ENCODE results near the gene PRLH. TPM values are rescaled to one million over a fixed set of nuclear protein-coding genes. Genes with fewer than 3 reads are reported as not detected.
A peak's percentile ranks its signal among the peaks of the same experiment; 100 is the strongest.

Gene PRLH
- polyA plus RNA-seq, 2 donors = not detected

GRCh38 chr2:237570776-237571335 lies 4.5 kb downstream of the PRLH start:
- Histone ChIP-seq H3K27me3 (ENCODE audit: control insufficient read depth in 1 of 2, insufficient read depth in 2 of 2, low read length in 2 of 2) (no peaks in the 10 kb centered on the region), H3K27ac (ENCODE audit: low read depth in 2 of 2, low read length in 1 of 2) (no peak overlapping the region), H3K9me3 (ENCODE audit: control insufficient read depth in 2 of 2, insufficient read depth in 1 of 2, low read depth in 1 of 2, low read length in 1 of 2) (no peaks in the 10 kb centered on the region), H3K4me3 (ENCODE audit: low read depth in 1 of 2, low read length in 2 of 2) (no peak overlapping the region), H3K36me3 (ENCODE audit: control insufficient read depth in 2 of 2, insufficient read depth in 2 of 2, low read length in 1 of 2) (no peaks in the 10 kb centered on the region), H3K4me1 (ENCODE audit: control insufficient read depth in 2 of 2, insufficient read depth in 2 of 2, low read length in 1 of 2) (peaks cover 0 to 11% of the 10 kb centered on the region in 2 donors)
- 88% methylated on average over 9 of the region's 9 CpGs for WGBS, 2 donors

- Histone ChIP-seq H3K4me1 (ENCODE audit: control insufficient read depth in 2 of 2, insufficient read depth in 2 of 2, low read length in 1 of 2) (peaks cover 0 to 13% of the 10 kb centered on the region in 2 donors), H3K36me3 (ENCODE audit: control insufficient read depth in 2 of 2, insufficient read depth in 2 of 2, low read length in 1 of 2) (no peaks in the 10 kb centered on the region), H3K4me3 (ENCODE audit: low read depth in 1 of 2, low read length in 2 of 2) (no peak overlapping the region), H3K27me3 (ENCODE audit: control insufficient read depth in 1 of 2, insufficient read depth in 2 of 2, low read length in 2 of 2) (no peaks in the 10 kb centered on the region), H3K27ac (ENCODE audit: low read depth in 2 of 2, low read length in 1 of 2) (no peak overlapping the region), H3K9me3 (ENCODE audit: control insufficient read depth in 2 of 2, insufficient read depth in 1 of 2, low read depth in 1 of 2, low read length in 1 of 2) (no peaks in the 10 kb centered on the region)
- WGBS, 2 donors = 89 to 90% methylated on average over 7 of the region's 7 CpGs
Observed at GRCh38 chr2:237571551-237571950, 5.2 kb downstream of the PRLH start.

GRCh38 chr2:237572021-237572741 lies 5.8 kb downstream of the PRLH start:
- Histone ChIP-seq H3K4me1 (ENCODE audit: control insufficient read depth in 2 of 2, insufficient read depth in 2 of 2, low read length in 1 of 2) (peaks cover 0 to 13% of the 10 kb centered on the region in 2 donors), H3K36me3 (ENCODE audit: control insufficient read depth in 2 of 2, insufficient read depth in 2 of 2, low read length in 1 of 2) (no peaks in the 10 kb centered on the region), H3K27me3 (ENCODE audit: control insufficient read depth in 1 of 2, insufficient read depth in 2 of 2, low read length in 2 of 2) (no peaks in the 10 kb centered on the region), H3K27ac (ENCODE audit: low read depth in 2 of 2, low read length in 1 of 2) (no peak overlapping the region), H3K4me3 (ENCODE audit: low read depth in 1 of 2, low read length in 2 of 2) (no peak overlapping the region), H3K9me3 (ENCODE audit: control insufficient read depth in 2 of 2, insufficient read depth in 1 of 2, low read depth in 1 of 2, low read length in 1 of 2) (no peaks in the 10 kb centered on the region)
- 9 to 10% methylated on average over 24 of the region's 24 CpGs for WGBS, 2 donors

DNA sequence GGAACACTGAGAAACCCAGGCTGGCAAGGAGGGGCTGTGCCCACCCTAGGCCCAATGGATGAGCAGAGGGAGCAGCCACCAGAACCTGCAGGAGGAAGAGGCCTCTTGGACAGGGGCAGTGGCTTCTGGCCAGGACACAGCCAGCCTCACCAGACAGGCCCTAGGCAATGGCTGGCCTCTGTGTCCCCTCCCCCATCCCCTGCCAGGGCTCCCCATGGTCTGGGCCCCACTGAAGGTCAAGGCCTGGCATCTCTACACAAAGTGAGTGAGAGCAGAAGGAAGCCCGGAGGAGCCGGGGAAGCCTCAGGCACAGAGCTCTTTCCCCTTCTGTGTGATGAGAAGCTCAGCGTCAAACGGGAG lies 6.3 kb downstream of the PRLH start:
- Histone ChIP-seq H3K9me3 (ENCODE audit: control insufficient read depth in 2 of 2, insufficient read depth in 1 of 2, low read depth in 1 of 2, low read length in 1 of 2) (no peaks in the 10 kb centered on the region), H3K27me3 (ENCODE audit: control insufficient read depth in 1 of 2, insufficient read depth in 2 of 2, low read length in 2 of 2) (no peaks in the 10 kb centered on the region), H3K4me1 (ENCODE audit: control insufficient read depth in 2 of 2, insufficient read depth in 2 of 2, low read length in 1 of 2) (peaks cover 0 to 13% of the 10 kb centered on the region in 2 donors), H3K4me3 (ENCODE audit: low read depth in 1 of 2, low read length in 2 of 2) (no peak overlapping the region), H3K36me3 (ENCODE audit: control insufficient read depth in 2 of 2, insufficient read depth in 2 of 2, low read length in 1 of 2) (no peaks in the 10 kb centered on the region), H3K27ac (ENCODE audit: low read depth in 2 of 2, low read length in 1 of 2) (no peak overlapping the region)
- WGBS, 2 donors = 76 to 79% methylated on average over 4 of the region's 4 CpGs

- Histone ChIP-seq H3K27me3 (ENCODE audit: control insufficient read depth in 1 of 2, insufficient read depth in 2 of 2, low read length in 2 of 2) (no peaks in the 10 kb centered on the region), H3K27ac (ENCODE audit: low read depth in 2 of 2, low read length in 1 of 2) (no peak overlapping the region), H3K9me3 (ENCODE audit: control insufficient read depth in 2 of 2, insufficient read depth in 1 of 2, low read depth in 1 of 2, low read length in 1 of 2) (no peaks in the 10 kb centered on the region), H3K4me1 (ENCODE audit: control insufficient read depth in 2 of 2, insufficient read depth in 2 of 2, low read length in 1 of 2) (peaks cover 0 to 13% of the 10 kb centered on the region in 2 donors), H3K36me3 (ENCODE audit: control insufficient read depth in 2 of 2, insufficient read depth in 2 of 2, low read length in 1 of 2) (no peaks in the 10 kb centered on the region), H3K4me3 (ENCODE audit: low read depth in 1 of 2, low read length in 2 of 2) (no peak overlapping the region)
- 76 to 83% methylated on average over 8 of the region's 8 CpGs for WGBS, 2 donors
Observed at GRCh38 chr2:237573721-237574415, 7.5 kb downstream of the PRLH start.

DNA sequence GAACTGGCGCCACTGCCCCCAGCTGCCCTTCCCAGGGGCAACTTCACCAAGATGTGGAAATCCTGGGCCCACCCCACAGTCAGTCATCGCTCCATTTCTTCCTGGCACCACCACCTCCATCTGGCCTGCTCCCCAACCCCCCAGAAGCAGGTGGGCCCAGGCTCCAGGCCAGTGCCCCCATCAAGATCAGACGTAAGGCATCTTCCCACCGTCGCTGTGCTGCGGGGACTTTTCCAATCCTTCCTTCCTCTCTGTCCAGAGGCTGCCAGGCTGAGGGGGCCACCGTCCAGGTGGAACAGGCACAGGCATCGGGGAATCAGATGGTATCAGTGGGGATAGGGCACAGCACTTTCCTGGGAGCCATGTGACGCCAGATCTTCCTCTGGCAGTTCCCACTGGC lies 8.1 kb downstream of the PRLH start:
- H3K27me3 ChIP-seq (ENCODE audit: control insufficient read depth in 1 of 2, insufficient read depth in 2 of 2, low read length in 2 of 2) = no peaks in the 10 kb centered on the region
- H3K4me3 ChIP-seq (ENCODE audit: low read depth in 1 of 2, low read length in 2 of 2) = no peak overlapping the region
- H3K4me1 ChIP-seq (ENCODE audit: control insufficient read depth in 2 of 2, insufficient read depth in 2 of 2, low read length in 1 of 2) = peaks cover 0 to 13% of the 10 kb centered on the region in 2 donors
- no peaks in the 10 kb centered on the region for H3K36me3 ChIP-seq (ENCODE audit: control insufficient read depth in 2 of 2, insufficient read depth in 2 of 2, low read length in 1 of 2)
- no peaks in the 10 kb centered on the region for H3K9me3 ChIP-seq (ENCODE audit: control insufficient read depth in 2 of 2, insufficient read depth in 1 of 2, low read depth in 1 of 2, low read length in 1 of 2)
- 84 to 86% methylated on average over 9 of the region's 9 CpGs for WGBS, 2 donors
- no peak overlapping the region for H3K27ac ChIP-seq (ENCODE audit: low read depth in 2 of 2, low read length in 1 of 2)

DNA sequence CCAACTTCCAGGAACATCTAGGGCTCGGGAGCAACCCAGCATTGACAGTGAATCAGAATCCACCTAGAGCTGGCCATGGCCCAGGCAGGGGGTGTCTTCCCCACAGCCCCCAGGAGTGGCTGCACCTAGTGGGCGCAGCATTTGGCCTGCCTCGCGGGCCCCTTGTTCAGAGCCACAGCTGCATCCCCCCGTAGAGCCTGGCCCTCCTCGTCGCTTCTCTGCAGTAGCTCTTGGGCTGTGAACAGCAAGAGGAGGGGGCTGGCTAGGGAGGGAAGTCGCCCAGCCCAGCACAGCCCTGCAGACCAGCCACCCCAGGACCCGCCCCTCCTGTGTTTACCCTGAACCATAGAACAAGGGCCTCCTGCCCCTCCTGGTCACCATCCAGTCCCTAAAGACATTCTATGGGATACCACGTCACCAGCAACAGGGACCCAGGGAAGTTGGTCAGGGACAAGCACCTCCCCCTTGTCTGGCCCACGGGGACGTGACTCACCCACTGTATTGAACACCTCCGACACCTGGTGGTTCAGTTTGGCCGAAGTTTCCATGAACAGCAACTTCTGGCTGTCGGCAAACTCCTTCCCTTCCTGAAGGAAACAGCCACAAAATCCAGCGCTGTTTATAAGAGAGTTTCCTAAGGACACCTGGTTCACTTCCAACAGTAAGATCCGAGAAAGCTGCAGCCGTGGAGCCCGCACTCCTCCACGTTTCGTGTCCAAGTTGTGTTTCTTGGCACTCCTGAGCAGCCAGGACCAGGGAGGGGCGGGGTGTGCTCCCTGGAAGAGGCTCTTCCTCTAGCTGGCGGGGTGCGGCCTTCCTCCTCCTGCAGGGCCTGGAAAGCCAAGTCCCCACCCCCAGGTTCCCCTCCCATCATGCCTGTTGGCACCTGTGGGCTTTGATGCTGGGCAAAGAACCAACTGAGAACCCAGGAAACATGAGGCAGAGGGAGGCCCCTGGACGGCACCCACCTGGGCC lies 8.8 kb downstream of the PRLH start:
- no peak overlapping the region for H3K4me3 ChIP-seq (ENCODE audit: low read depth in 1 of 2, low read length in 2 of 2)
- WGBS, 2 donors = 42 to 54% methylated on average over 25 of the region's 25 CpGs
- H3K27me3 ChIP-seq (ENCODE audit: control insufficient read depth in 1 of 2, insufficient read depth in 2 of 2, low read length in 2 of 2) = no peaks in the 10 kb centered on the region
- H3K4me1 ChIP-seq (ENCODE audit: control insufficient read depth in 2 of 2, insufficient read depth in 2 of 2, low read length in 1 of 2) = peaks cover 0 to 13% of the 10 kb centered on the region in 2 donors
- H3K36me3 ChIP-seq (ENCODE audit: control insufficient read depth in 2 of 2, insufficient read depth in 2 of 2, low read length in 1 of 2) = no peaks in the 10 kb centered on the region
- peak overlapping the region; percentile 36 to 67 for H3K27ac ChIP-seq (ENCODE audit: low read depth in 2 of 2, low read length in 1 of 2)
- no peaks in the 10 kb centered on the region for H3K9me3 ChIP-seq (ENCODE audit: control insufficient read depth in 2 of 2, insufficient read depth in 1 of 2, low read depth in 1 of 2, low read length in 1 of 2)

DNA sequence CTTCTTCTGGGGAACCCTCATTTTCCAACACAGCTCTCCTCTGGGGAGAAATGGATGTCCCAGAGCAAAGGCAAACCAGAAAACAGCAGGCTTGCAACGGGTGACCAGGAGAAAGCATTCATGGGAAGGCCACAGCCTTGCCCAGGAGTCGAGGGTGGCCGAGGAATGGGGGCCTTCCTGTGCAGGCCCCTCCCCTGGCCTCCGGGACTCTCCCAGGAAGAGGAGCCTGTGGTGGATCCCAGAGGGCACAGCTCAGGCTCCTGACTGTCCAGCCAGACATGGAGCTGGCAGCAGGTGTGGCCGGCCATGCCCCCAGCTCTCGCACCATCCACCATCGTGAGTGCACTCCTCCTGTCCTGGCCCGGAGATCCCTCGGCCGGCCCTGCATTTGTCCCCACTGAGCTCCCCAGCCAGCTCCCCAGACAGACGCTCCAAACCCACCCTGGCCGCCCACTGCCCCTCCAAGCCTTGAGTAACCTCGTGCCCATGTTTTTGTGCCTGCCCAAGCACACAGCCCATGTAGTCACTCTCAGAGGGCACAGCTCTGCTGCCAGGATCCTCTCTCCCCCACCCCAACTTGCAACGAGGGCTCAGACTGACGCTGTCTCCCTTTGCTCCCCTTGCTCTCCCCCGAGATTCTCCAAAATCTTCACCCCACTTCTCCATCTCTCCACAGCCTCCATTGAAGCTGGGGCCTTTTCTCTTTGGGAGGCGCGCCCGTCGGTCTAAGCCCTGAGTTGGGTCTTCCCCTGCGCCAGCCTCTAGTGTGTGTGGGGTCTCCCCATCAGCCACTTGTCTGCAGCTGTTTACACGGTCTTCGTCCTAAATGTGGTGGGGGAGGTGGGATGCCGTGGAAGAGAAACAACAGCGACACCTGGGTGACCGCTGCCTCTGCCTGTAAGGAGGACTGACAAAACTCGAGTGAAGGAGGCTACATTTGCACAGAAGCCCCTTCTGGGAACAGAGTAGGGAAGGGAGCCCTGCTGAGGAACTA lies 9.8 kb downstream of the PRLH start:
- whole genome bisulfite sequencing, 2 donors = 84 to 88% methylated on average over 26 to 27 of the region's 27 CpGs
- H3K27me3 ChIP-seq (ENCODE audit: control insufficient read depth in 1 of 2, insufficient read depth in 2 of 2, low read length in 2 of 2) = no peaks in the 10 kb centered on the region
- H3K27ac ChIP-seq (ENCODE audit: low read depth in 2 of 2, low read length in 1 of 2) = peak overlapping the region; percentile 36 to 67
- H3K4me1 ChIP-seq (ENCODE audit: control insufficient read depth in 2 of 2, insufficient read depth in 2 of 2, low read length in 1 of 2) = peaks cover 0 to 13% of the 10 kb centered on the region in 2 donors
- no peak overlapping the region for H3K4me3 ChIP-seq (ENCODE audit: low read depth in 1 of 2, low read length in 2 of 2)
- no peaks in the 10 kb centered on the region for H3K36me3 ChIP-seq (ENCODE audit: control insufficient read depth in 2 of 2, insufficient read depth in 2 of 2, low read length in 1 of 2)
- H3K9me3 ChIP-seq (ENCODE audit: control insufficient read depth in 2 of 2, insufficient read depth in 1 of 2, low read depth in 1 of 2, low read length in 1 of 2) = no peaks in the 10 kb centered on the region

Data from esophagus (tissue), 2 donors.